Cerebellar nuclear complex (tissue), 1 donor: ENCODE measurements around the gene AMIGO1.

Source experiments
- DNase-seq, 2 experiments: peaks; one replicate each; lab custom pipeline; 2025; lab: John Stamatoyannopoulos, UW

AMIGO1 gene

GRCh38 chr1:109454497-109455133, 54.9 kb downstream of the AMIGO1 start:
- no peak for DNase-seq
